HepG2 (cell line): ENCODE results near the gene DHH.

Source experiments
- ESRRA ChIP-seq: sonication (generic); formaldehyde crosslinking; IDR thresholded peaks from 2 replicates; pipeline ENCODE4 v1.5.1; 2020; ENCODE audit warnings: mild to moderate bottlenecking, low read depth, missing genetic modification reagents
- ETV5 ChIP-seq: IDR thresholded peaks from 2 replicates; pipeline ENCODE4 v1.6.1; 2018; ENCODE audit warnings: missing biosample characterization, missing genetic modification reagents, inconsistent platforms, borderline replicate concordance
- MAFK ChIP-seq, 2 experiments: IDR thresholded peaks in 1 of 2; conservative IDR thresholded peaks in 1 of 2; 2 replicates each; pipeline ENCODE4 v1.6.1; 2011; ENCODE audit warnings: improper control_type of control experiment in 2 of 2, low read length in 2 of 2
- MYNN ChIP-seq: sonication (generic); formaldehyde crosslinking; IDR thresholded peaks from 2 replicates; pipeline ENCODE4 v1.4.0; 2020; ENCODE audit warnings: mild to moderate bottlenecking, low read depth, missing genetic modification reagents
- RXRB ChIP-seq: IDR thresholded peaks from 2 replicates; pipeline ENCODE4 v1.6.1; 2016; ENCODE audit warnings: borderline replicate concordance, missing genetic modification reagents, missing compliant biosample characterization
- TCF7 ChIP-seq: sonication (generic); IDR thresholded peaks from 2 replicates; pipeline ENCODE4 v1.6.1; 2016; ENCODE audit warnings: antibody characterized with exemption, low read depth
- TF ChIP-seq, protein P1 (sequence below): sonication (generic); formaldehyde crosslinking; IDR thresholded peaks from 2 replicates; pipeline ENCODE4 v1.4.0; 2020; ENCODE audit warnings: missing genetic modification reagents
- TF ChIP-seq, protein P2 (sequence below): sonication (generic); formaldehyde crosslinking; IDR thresholded peaks from 2 replicates; pipeline ENCODE4 v1.4.0; 2020; ENCODE audit warnings: missing genetic modification reagents
- TF ChIP-seq, protein P3 (sequence below): sonication (generic); formaldehyde crosslinking; IDR thresholded peaks from 2 replicates; pipeline ENCODE4 v1.5.0; 2020; ENCODE audit warnings: mild to moderate bottlenecking, missing genetic modification reagents, borderline replicate concordance
- TF ChIP-seq, protein P4 (sequence below): sonication (generic); formaldehyde crosslinking; IDR thresholded peaks from 2 replicates; pipeline ENCODE4 v1.5.0; 2020; ENCODE audit warnings: mild to moderate bottlenecking, missing genetic modification reagents, moderate library complexity
- TF ChIP-seq, protein P5 (sequence below): sonication (generic); formaldehyde crosslinking; IDR thresholded peaks from 2 replicates; pipeline ENCODE4 v1.4.0; 2020; ENCODE audit warnings: low read depth, mild to moderate bottlenecking, missing genetic modification reagents
- TF ChIP-seq, protein P6 (sequence below): sonication (generic); formaldehyde crosslinking; IDR thresholded peaks from 2 replicates; pipeline ENCODE4 v1.4.0; 2020; ENCODE audit warnings: missing genetic modification reagents, mild to moderate bottlenecking, borderline replicate concordance
- TF ChIP-seq, protein P7 (sequence below): sonication (generic); formaldehyde crosslinking; IDR thresholded peaks from 2 replicates; pipeline ENCODE4 v1.4.0; 2020; ENCODE audit warnings: missing genetic modification reagents, low read depth, mild to moderate bottlenecking, borderline replicate concordance

DNA sequence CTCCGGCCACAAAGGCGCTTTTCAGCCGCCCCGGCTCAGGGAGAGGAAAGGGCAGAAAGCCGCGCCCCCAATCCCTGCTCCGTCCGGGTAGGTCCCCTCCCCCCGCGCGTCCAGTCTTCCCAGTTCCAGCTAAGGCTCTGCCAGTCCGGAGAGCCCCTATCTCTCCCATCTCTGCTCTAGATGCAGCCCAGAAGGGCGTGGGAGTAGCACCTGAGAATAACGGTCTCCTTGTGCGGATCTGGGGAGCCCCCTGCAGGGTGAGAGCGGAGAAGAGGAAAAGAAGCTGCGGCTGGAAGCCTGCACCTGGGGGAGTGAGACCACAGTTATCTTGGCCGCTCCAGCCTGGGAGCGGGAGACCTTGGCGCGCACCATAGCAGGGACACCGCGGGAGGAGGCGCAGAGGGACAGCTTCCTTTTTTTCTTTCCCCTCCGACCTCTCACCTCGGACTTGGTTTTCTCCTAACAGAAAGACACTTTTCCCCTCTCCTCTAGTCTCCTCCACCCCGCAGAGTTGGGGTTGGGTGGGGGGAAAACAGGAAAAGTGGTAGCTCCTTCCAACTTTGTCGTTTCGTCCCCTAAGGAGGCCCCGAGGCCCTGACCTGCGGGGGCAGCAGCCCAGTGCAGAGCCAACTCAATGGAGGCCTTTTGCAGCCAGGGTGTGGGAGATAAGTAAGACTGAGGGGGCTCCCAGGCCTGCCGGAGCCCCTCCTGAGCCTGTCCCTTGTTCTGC, 2.4 kb downstream of the DHH start:
- TF ChIP-seq RXRB (CRISPR knock-in tag): no peak
- TF ChIP-seq, protein P1, sequence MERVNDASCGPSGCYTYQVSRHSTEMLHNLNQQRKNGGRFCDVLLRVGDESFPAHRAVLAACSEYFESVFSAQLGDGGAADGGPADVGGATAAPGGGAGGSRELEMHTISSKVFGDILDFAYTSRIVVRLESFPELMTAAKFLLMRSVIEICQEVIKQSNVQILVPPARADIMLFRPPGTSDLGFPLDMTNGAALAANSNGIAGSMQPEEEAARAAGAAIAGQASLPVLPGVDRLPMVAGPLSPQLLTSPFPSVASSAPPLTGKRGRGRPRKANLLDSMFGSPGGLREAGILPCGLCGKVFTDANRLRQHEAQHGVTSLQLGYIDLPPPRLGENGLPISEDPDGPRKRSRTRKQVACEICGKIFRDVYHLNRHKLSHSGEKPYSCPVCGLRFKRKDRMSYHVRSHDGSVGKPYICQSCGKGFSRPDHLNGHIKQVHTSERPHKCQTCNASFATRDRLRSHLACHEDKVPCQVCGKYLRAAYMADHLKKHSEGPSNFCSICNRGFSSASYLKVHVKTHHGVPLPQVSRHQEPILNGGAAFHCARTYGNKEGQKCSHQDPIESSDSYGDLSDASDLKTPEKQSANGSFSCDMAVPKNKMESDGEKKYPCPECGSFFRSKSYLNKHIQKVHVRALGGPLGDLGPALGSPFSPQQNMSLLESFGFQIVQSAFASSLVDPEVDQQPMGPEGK: no peak
- no peak for TF ChIP-seq MAFK (conservative IDR thresholded peaks at IDR 0.05 in 1 of 2, IDR thresholded peaks at IDR 0.05 in 1 of 2; ENCODE audit: low read length in 2 of 2)
- TF ChIP-seq, protein P2, sequence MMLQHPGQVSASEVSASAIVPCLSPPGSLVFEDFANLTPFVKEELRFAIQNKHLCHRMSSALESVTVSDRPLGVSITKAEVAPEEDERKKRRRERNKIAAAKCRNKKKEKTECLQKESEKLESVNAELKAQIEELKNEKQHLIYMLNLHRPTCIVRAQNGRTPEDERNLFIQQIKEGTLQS (CRISPR knock-in tag): no peak
- TF ChIP-seq, protein P3, sequence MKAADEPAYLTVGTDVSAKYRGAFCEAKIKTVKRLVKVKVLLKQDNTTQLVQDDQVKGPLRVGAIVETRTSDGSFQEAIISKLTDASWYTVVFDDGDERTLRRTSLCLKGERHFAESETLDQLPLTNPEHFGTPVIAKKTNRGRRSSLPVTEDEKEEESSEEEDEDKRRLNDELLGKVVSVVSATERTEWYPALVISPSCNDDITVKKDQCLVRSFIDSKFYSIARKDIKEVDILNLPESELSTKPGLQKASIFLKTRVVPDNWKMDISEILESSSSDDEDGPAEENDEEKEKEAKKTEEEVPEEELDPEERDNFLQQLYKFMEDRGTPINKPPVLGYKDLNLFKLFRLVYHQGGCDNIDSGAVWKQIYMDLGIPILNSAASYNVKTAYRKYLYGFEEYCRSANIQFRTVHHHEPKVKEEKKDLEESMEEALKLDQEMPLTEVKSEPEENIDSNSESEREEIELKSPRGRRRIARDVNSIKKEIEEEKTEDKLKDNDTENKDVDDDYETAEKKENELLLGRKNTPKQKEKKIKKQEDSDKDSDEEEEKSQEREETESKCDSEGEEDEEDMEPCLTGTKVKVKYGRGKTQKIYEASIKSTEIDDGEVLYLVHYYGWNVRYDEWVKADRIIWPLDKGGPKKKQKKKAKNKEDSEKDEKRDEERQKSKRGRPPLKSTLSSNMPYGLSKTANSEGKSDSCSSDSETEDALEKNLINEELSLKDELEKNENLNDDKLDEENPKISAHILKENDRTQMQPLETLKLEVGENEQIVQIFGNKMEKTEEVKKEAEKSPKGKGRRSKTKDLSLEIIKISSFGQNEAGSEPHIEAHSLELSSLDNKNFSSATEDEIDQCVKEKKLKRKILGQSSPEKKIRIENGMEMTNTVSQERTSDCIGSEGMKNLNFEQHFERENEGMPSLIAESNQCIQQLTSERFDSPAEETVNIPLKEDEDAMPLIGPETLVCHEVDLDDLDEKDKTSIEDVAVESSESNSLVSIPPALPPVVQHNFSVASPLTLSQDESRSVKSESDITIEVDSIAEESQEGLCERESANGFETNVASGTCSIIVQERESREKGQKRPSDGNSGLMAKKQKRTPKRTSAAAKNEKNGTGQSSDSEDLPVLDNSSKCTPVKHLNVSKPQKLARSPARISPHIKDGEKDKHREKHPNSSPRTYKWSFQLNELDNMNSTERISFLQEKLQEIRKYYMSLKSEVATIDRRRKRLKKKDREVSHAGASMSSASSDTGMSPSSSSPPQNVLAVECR (CRISPR knock-in tag): 0 out of 2 replicates have a peak, but pooled peaks have one; percentile 17
- TF ChIP-seq ETV5: 0 out of 2 replicates have a peak, but pooled peaks have one; percentile 8
- no peak for TF ChIP-seq MYNN (CRISPR knock-in tag)
- TF ChIP-seq, protein P4, sequence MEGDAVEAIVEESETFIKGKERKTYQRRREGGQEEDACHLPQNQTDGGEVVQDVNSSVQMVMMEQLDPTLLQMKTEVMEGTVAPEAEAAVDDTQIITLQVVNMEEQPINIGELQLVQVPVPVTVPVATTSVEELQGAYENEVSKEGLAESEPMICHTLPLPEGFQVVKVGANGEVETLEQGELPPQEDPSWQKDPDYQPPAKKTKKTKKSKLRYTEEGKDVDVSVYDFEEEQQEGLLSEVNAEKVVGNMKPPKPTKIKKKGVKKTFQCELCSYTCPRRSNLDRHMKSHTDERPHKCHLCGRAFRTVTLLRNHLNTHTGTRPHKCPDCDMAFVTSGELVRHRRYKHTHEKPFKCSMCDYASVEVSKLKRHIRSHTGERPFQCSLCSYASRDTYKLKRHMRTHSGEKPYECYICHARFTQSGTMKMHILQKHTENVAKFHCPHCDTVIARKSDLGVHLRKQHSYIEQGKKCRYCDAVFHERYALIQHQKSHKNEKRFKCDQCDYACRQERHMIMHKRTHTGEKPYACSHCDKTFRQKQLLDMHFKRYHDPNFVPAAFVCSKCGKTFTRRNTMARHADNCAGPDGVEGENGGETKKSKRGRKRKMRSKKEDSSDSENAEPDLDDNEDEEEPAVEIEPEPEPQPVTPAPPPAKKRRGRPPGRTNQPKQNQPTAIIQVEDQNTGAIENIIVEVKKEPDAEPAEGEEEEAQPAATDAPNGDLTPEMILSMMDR (CRISPR knock-in tag): peak; percentile 78
- TF ChIP-seq TCF7: no peak
- TF ChIP-seq, protein P5, sequence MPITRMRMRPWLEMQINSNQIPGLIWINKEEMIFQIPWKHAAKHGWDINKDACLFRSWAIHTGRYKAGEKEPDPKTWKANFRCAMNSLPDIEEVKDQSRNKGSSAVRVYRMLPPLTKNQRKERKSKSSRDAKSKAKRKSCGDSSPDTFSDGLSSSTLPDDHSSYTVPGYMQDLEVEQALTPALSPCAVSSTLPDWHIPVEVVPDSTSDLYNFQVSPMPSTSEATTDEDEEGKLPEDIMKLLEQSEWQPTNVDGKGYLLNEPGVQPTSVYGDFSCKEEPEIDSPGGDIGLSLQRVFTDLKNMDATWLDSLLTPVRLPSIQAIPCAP (CRISPR knock-in tag): no peak
- TF ChIP-seq, protein P6, sequence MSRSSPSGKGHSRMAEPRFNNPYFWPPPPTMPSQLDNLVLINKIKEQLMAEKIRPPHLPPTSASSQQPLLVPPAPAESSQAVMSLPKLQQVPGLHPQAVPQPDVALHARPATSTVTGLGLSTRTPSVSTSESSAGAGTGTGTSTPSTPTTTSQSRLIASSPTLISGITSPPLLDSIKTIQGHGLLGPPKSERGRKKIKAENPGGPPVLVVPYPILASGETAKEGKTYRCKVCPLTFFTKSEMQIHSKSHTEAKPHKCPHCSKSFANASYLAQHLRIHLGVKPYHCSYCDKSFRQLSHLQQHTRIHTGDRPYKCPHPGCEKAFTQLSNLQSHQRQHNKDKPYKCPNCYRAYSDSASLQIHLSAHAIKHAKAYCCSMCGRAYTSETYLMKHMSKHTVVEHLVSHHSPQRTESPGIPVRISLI: no peak
- no peak for TF ChIP-seq ESRRA (CRISPR knock-in tag)
- TF ChIP-seq, protein P7, sequence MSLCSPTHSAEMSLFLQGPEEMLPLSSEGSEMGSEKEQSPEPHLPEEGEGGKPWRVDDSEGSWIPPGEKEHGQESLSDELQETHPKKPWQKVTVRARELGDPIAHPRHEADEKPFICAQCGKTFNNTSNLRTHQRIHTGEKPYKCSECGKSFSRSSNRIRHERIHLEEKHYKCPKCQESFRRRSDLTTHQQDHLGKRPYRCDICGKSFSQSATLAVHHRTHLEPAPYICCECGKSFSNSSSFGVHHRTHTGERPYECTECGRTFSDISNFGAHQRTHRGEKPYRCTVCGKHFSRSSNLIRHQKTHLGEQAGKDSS (CRISPR knock-in tag): no peak
